Vagina (tissue), 2 donors: ENCODE data around the gene WDR87.

Experiments
- POLR2AphosphoS5 ChIP-seq, 2 donors: sonication (generic); formaldehyde crosslinking; IDR thresholded peaks; one replicate each; pipeline ENCODE4 v1.9.0; 2017; ENCODE audit warnings: antibody characterized with exemption in 2 of 2, mild to moderate bottlenecking in 2 of 2, low read depth in 1 of 2; ENCODE audit not compliant: insufficient read depth in 1 of 2
- TF ChIP-seq, protein P1 (sequence below), 3 experiments: fragments of 450-650 bp in 2 of 3; fragments of 200-600 bp in 1 of 3; sonication (generic) in 1 of 3; IDR thresholded peaks; one replicate each; pipeline ENCODE4 v1.5.1; 2017 to 2019; ENCODE audit warnings: antibody characterized with exemption in 3 of 3, mild to moderate bottlenecking in 2 of 3, moderate library complexity in 2 of 3

DNA sequence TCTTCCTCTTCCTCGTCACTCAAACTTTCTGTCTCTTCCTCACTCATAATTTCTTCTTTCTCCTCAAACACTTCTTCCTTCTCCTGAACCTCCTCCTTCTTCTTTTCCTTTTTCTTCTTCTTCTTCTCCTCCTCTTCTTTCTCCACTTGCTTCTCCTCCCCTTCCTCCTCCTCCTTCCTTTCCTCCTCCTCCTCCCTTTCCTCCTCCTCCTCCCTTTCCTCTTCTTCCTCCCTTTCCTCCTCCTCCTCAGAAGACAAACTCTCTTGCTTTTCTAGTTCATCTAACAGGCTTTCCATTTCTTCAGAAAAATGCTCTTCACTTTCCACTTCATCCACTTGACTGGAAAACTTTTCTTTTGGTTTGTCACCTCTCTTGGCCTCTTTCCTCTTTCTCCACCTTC lies 19.8 kb downstream of the WDR87 start:
- TF ChIP-seq, protein P1, sequence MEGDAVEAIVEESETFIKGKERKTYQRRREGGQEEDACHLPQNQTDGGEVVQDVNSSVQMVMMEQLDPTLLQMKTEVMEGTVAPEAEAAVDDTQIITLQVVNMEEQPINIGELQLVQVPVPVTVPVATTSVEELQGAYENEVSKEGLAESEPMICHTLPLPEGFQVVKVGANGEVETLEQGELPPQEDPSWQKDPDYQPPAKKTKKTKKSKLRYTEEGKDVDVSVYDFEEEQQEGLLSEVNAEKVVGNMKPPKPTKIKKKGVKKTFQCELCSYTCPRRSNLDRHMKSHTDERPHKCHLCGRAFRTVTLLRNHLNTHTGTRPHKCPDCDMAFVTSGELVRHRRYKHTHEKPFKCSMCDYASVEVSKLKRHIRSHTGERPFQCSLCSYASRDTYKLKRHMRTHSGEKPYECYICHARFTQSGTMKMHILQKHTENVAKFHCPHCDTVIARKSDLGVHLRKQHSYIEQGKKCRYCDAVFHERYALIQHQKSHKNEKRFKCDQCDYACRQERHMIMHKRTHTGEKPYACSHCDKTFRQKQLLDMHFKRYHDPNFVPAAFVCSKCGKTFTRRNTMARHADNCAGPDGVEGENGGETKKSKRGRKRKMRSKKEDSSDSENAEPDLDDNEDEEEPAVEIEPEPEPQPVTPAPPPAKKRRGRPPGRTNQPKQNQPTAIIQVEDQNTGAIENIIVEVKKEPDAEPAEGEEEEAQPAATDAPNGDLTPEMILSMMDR (IDR thresholded peaks at IDR 0.05), result no peak
- TF ChIP-seq POLR2AphosphoS5 (IDR thresholded peaks at IDR 0.05; ENCODE audit: insufficient read depth in 1 of 2, low read depth in 1 of 2), result no peak
